Psoas muscle (tissue), 8 donors: Measurements from ENCODE around the gene SP3. TPM values are rescaled to one million over a fixed set of nuclear protein-coding genes. Genes with fewer than 3 reads are reported as not detected.

Experiments used
- ATAC-seq, 4 donors: fragments of 200-7000 bp; cut with Tn5 transposase; one replicate each; pipeline ENCODE4 v1.9.1; 2020; ENCODE audit warnings: moderate library complexity in 3 of 4, mild to moderate bottlenecking in 2 of 4
- DNase-seq, 2 donors: peaks; one replicate each; pipeline ENCODE4 v3.0.0-alpha.2; 2020
- H3K27ac ChIP-seq: fragments of 200-600 bp; one replicate; pipeline ENCODE4 v1.8.0; 2022
- H3K27me3 ChIP-seq, 3 donors: fragments of 200-600 bp in 1 of 3; one replicate each; pipeline versions ENCODE4 v1.6.1 to v1.8.0; 2013 to 2022; ENCODE audit warnings: low read length in 2 of 3, mild to moderate bottlenecking in 2 of 3, moderate library complexity in 1 of 3; ENCODE audit not compliant: insufficient read depth in 3 of 3
- H3K36me3 ChIP-seq, 2 donors: fragments of 200-600 bp in 1 of 2; one replicate each; pipeline versions ENCODE4 v1.6.1 to v1.8.0; 2013 to 2022; ENCODE audit warnings: low read depth in 1 of 2, mild to moderate bottlenecking in 1 of 2, moderate library complexity in 1 of 2; ENCODE audit not compliant: insufficient read depth in 1 of 2
- H3K4me1 ChIP-seq: fragments of 200-600 bp; one replicate; pipeline ENCODE4 v1.8.0; 2022
- H3K4me3 ChIP-seq: fragments of 200-600 bp; one replicate; pipeline ENCODE4 v1.8.0; 2022; ENCODE audit warnings: mild to moderate bottlenecking
- H3K9me3 ChIP-seq: fragments of 200-600 bp; one replicate; pipeline ENCODE4 v1.8.0; 2022
- WGBS, 3 donors: extraction: QIAGEN DNeasy Blood & Tissue Kit; methylation state at CpG; one replicate each; pipeline versions ENCODE4 v1.1.6 to v1.1.7; 2013; 5-methylcytosine and 5-hydroxymethylcytosine counted together
- intact Hi-C, 2 donors: fragments of 100-400 bp; cut with DNase I; formaldehyde crosslinking; loops; one replicate each; pipeline versions ENCODE4 v1.11.0 to v1.14.2; 2022
- polyA plus RNA-seq, 3 donors: library from polyadenylated mRNA; stranded (reverse); fragments of 200-250 nt; gene quantifications; one replicate each; pipeline ENCODE4 v1.2.3, GENCODE V29; 2013
- total RNA-seq, 4 donors: library from RNA; stranded (reverse); fragmentation: NEBNext Ultra II Directional in 2 of 4; extraction: Animal tissue kit (Norgen Biotek cat#: 25700) in 2 of 4; gene quantifications; one replicate each; pipeline versions ENCODE4 v1.2.1 to v1.2.4, GENCODE V29; 2021 to 2023
- TF ChIP-seq, protein P1 (sequence below): fragments of 200-600 bp; IDR thresholded peaks from one replicate; pipeline ENCODE4 v1.8.0; 2022; ENCODE audit warnings: antibody characterized with exemption
- donor health status: healthy with polysubstance abuse.
- donor health status: DM: no; HTN: no; CAD: no; lungs with moderate emphysema.
- donor health status: Bipolar disorder and iron deficiency.
- donor health status: healthy.
- donor health status: DM: yes; HTN: yes; CAD: no.
- donor health status: DM: no; HTN: no; CAD: no.
- donor health status: DM: no; HTN: no; CAD: no.
- donor health status: DM: yes; HTN: yes; CAD: no.

Gene SP3
- total and polyA plus RNA-seq, 7 donors = 13.9 to 52.0 (median 38.2) TPM

DNA sequence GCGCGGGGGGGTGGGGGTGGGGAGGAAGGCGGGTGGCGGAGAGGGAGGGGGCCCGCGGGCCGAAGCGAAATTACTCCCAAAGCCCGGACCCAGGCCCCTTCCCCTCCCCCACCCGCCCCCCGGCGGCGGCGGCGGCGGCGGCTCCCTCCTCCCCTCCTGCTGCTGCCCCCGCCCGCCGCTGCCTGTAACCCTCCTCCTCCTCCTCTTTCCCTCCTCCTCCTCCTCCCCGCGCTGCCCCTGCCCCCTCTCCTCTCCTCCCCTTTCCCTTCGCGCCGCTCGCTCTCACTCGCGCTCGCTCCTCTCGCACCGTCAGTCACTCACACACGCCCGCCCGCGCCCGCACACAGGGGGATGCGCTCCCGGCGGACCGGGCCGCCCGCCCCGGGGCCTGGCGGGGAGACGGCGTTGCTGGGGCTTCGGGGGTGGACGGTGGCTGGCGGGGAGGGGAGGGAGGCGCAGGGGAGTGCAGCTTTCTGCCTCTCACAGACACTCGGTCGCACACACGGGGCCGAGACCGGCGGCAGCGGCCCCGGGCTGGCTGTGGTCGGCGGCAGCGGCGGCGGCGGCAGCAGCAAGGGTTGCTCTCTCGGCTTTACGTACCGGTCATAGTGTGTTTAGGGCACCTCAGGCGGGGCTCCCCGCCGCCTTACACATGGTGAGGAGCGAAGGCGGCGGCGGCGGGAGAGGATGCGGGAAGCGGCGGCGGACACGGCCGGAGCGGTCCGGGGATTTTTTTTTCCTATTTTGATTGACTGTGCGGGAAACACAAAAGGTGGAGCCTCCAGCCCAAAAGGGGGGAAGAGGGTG, 405 bp downstream of the SP3 start:
- TF ChIP-seq, protein P1, sequence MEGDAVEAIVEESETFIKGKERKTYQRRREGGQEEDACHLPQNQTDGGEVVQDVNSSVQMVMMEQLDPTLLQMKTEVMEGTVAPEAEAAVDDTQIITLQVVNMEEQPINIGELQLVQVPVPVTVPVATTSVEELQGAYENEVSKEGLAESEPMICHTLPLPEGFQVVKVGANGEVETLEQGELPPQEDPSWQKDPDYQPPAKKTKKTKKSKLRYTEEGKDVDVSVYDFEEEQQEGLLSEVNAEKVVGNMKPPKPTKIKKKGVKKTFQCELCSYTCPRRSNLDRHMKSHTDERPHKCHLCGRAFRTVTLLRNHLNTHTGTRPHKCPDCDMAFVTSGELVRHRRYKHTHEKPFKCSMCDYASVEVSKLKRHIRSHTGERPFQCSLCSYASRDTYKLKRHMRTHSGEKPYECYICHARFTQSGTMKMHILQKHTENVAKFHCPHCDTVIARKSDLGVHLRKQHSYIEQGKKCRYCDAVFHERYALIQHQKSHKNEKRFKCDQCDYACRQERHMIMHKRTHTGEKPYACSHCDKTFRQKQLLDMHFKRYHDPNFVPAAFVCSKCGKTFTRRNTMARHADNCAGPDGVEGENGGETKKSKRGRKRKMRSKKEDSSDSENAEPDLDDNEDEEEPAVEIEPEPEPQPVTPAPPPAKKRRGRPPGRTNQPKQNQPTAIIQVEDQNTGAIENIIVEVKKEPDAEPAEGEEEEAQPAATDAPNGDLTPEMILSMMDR = no peak
- Histone ChIP-seq H3K36me3 (no peaks in the 10 kb centered on the region), H3K4me3 (peak overlapping the region; percentile 96), H3K27ac (peak overlapping the region; percentile 100), H3K4me1 (peaks cover 39% of the 10 kb centered on the region), H3K27me3 (no peaks in the 10 kb centered on the region), H3K9me3 (no peaks in the 10 kb centered on the region)
- DNase-seq (peak; percentile 90 to 96), ATAC-seq (peak; percentile 79 to 80 (median 80))
- 0 to 1% (median 1%) methylated on average over 43 to 83 of the region's 84 CpGs for WGBS, 3 donors
- intact Hi-C loops = loop anchor here (1.0 to 5.0 kb wide), 4 partner anchors 38 to 283 kb away; partner anchors contain the start of gene OLA1 (in 1 of the 2)

DNA sequence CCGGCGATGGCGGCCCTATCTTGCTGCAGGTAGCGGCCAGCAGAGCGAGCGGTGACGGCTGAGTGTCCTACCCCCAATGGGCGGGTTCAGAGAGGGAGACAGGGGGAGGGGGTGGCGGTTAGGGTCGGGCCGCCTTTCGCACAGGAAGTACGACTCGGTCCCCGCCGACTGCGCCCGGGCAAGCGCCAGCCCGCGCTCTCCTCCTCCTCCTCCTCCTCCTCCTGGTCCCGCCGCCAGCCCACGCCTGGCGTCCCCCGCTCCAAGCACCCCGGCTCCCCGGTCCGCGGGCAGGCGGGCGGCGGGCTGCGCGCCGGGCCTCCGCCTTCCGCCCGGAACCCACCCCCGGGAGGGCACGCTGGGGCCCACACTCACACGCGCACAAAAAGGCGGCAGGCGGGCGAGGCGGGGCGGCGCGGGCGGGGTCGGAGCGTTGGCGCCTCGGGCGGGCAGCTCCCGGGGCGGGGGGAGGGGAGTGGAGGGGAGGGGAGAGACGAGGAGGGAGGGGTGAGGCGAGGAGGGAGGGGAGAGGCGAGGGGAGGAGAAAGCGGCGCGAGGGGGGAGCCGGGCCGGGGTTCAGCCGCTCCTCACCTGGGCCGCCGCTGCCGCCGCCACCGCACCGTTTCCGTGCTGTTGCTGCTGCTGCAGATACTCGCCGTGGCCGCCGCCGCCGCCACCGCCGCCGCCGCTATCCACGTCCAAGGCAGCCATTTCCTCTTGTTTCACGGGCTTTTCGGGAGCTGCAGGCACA, 1.2 kb downstream of the SP3 start:
- Histone ChIP-seq H3K4me1 (peaks cover 45% of the 10 kb centered on the region), H3K9me3 (no peaks in the 10 kb centered on the region), H3K27me3 (no peaks in the 10 kb centered on the region), H3K27ac (peak overlapping the region; percentile 100), H3K4me3 (peak overlapping the region; percentile 96), H3K36me3 (no peaks in the 10 kb centered on the region)
- 0 to 1% (median 1%) methylated on average over 25 to 86 of the region's 87 CpGs for WGBS, 3 donors
- DNase-seq = peak; percentile 94 to 95
- TF ChIP-seq, protein P1 = no peak
- intact Hi-C loops = loop anchor here in 1 of 2 donors (5.0 kb wide), 1 partner anchor 283 kb away; the partner anchor contains the start of gene OLA1
- peak; percentile 64 to 73 (median 69) for ATAC-seq

DNA sequence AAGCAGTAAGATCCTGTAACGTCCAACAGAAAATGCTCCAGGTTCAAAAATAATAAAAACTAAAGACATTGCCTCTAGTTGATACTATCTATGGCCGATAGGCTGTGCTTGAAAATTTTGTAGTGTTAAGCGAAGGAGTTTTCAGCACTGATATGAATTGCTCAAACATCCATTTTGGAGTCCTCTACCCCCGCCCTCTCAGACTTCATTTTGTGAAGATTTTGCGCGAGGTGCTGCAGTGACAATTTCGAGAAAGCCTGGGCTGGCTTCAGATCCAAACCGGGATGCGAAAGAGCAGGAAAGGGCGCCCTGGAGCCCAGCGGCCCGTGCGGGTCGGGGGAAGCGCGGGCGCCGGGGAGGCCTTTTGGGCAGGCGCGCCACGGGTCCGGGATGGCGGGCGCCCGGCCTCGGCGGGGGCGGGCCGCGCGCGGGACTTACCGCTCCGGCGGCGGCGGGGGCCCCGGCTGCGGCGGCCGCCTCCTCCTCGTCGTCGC, 1.8 kb downstream of the SP3 start:
- DNase-seq (no peak), ATAC-seq (no peak)
- no peaks in the 10 kb centered on the region for H3K9me3 ChIP-seq
- 0 to 2% (median 1%) methylated on average over 24 to 44 of the region's 44 CpGs for WGBS, 3 donors
- peaks cover 51% of the 10 kb centered on the region for H3K4me1 ChIP-seq
- intact Hi-C loops = loop anchor here in 1 of 2 donors (5.0 kb wide), 1 partner anchor 284 kb away; the partner anchor contains the start of gene OLA1
- no peaks in the 10 kb centered on the region for H3K27me3 ChIP-seq
- TF ChIP-seq, protein P1 = peak; percentile 40
- no peaks in the 10 kb centered on the region for H3K36me3 ChIP-seq
- peak overlapping the region; percentile 96 for H3K4me3 ChIP-seq
- peak overlapping the region; percentile 100 for H3K27ac ChIP-seq

GRCh38 chr2:173962583-173963110, 2.5 kb downstream of the SP3 start:
- TF ChIP-seq, protein P1 = no peak
- no peak for DNase-seq
- H3K9me3 ChIP-seq = no peaks in the 10 kb centered on the region
- H3K36me3 ChIP-seq = no peaks in the 10 kb centered on the region
- intact Hi-C loops = loop anchor here in 1 of 2 donors (5.0 kb wide), 1 partner anchor 285 kb away; the partner anchor contains the start of gene OLA1
- H3K4me1 ChIP-seq = peaks cover 59% of the 10 kb centered on the region
- ATAC-seq = no peak
- peak overlapping the region; percentile 96 for H3K4me3 ChIP-seq
- no peaks in the 10 kb centered on the region for H3K27me3 ChIP-seq
- peak overlapping the region; percentile 100 for H3K27ac ChIP-seq
- WGBS, 3 donors = 25 to 33% (median 28%) methylated on average over 4 of the region's 4 CpGs
